Body of pancreas (tissue), 4 donors: Measurements from ENCODE around the gene ABI3BP.

Experiments used
- POLR2A ChIP-seq, 3 donors: fragments of 450-650 bp; IDR thresholded peaks; one replicate each; pipeline ENCODE4 v1.6.1; 2016; ENCODE audit warnings: antibody characterized with exemption in 3 of 3, mild to moderate bottlenecking in 2 of 3
- TF ChIP-seq, protein P1 (sequence below), 7 experiments: fragments of 450-650 bp in 4 of 7; fragments of 200-600 bp in 3 of 7; sonication (generic) in 3 of 7; IDR thresholded peaks; one replicate each; pipeline ENCODE4 v1.5.1; 2016 to 2019; ENCODE audit warnings: antibody characterized with exemption in 7 of 7

GRCh38 chr3:100730524-100730923 is 262.7 kb downstream of the ABI3BP start:
- TF ChIP-seq, protein P1, sequence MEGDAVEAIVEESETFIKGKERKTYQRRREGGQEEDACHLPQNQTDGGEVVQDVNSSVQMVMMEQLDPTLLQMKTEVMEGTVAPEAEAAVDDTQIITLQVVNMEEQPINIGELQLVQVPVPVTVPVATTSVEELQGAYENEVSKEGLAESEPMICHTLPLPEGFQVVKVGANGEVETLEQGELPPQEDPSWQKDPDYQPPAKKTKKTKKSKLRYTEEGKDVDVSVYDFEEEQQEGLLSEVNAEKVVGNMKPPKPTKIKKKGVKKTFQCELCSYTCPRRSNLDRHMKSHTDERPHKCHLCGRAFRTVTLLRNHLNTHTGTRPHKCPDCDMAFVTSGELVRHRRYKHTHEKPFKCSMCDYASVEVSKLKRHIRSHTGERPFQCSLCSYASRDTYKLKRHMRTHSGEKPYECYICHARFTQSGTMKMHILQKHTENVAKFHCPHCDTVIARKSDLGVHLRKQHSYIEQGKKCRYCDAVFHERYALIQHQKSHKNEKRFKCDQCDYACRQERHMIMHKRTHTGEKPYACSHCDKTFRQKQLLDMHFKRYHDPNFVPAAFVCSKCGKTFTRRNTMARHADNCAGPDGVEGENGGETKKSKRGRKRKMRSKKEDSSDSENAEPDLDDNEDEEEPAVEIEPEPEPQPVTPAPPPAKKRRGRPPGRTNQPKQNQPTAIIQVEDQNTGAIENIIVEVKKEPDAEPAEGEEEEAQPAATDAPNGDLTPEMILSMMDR (IDR thresholded peaks at IDR 0.05) = no peak
- no peak for TF ChIP-seq POLR2A (IDR thresholded peaks at IDR 0.05)
